Measurements from ENCODE around the gene FHL3.

Gene FHL3, protein sequence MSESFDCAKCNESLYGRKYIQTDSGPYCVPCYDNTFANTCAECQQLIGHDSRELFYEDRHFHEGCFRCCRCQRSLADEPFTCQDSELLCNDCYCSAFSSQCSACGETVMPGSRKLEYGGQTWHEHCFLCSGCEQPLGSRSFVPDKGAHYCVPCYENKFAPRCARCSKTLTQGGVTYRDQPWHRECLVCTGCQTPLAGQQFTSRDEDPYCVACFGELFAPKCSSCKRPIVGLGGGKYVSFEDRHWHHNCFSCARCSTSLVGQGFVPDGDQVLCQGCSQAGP

DNA sequence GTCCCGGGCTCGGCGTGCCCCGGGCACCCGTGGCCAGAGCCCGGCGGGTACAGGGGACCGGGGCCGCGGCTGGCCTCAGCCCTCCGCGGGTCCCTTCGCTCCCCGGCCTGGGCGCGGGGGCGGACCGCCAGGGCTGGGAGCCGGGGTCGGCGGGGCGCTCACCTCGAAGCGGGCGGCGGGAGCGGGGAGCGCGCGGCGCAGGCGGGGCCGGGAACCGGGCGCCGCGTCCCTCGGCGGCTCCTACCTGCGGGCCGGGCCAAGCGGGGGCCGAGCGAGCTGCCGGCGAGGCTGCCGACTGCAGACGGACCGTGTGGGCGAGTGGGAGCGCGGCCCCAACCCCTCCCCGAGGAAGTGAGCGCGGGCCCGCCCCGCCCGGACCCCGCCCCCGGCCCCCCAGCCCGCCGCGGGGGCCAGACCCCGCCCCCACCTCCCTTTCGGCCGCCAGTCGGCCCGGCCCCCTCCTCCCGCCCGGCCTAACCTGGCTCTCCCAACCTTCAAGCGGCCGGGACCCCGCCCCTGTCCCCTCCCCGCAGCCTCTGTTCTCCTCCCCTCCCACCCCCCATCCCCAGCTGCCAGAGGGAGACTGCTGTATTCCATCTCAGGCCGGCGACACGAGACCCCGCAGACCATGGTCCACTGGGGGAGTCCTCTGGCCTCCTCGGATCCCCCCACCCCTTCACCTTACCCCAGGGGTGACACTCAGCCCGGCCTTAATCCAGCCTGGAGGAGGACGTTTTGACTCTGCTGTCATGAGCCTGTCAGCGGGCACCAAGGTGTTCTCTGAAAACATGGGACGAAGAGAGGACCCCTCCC lies at the start of gene FHL3:
FHL3 (minus strand) TSS at position 320 of the 813 bp plus-strand sequence. CDS start 6,102 bp downstream, outside the sequence.
- peak; percentile 79 for DNase-seq

GRCh38 chr1:38053416-38054091 lies 48.2 kb upstream of the FHL3 start:
- DNase-seq = no peak

- DNase-seq = no peak
These were observed 47.6 kb upstream of the FHL3 start for GRCh38 chr1:38052750-38053415.

- no peak for DNase-seq
These were observed 45.8 kb upstream of the FHL3 start for GRCh38 chr1:38051079-38051543.

GRCh38 chr1:38050397-38051078 lies 45.2 kb upstream of the FHL3 start:
- DNase-seq = no peak

GRCh38 chr1:38047603-38048141 lies 42.4 kb upstream of the FHL3 start:
- no peak for DNase-seq

- DNase-seq = peak; percentile 86
These were observed 41.7 kb upstream of the FHL3 start for GRCh38 chr1:38046884-38047602.

DNA sequence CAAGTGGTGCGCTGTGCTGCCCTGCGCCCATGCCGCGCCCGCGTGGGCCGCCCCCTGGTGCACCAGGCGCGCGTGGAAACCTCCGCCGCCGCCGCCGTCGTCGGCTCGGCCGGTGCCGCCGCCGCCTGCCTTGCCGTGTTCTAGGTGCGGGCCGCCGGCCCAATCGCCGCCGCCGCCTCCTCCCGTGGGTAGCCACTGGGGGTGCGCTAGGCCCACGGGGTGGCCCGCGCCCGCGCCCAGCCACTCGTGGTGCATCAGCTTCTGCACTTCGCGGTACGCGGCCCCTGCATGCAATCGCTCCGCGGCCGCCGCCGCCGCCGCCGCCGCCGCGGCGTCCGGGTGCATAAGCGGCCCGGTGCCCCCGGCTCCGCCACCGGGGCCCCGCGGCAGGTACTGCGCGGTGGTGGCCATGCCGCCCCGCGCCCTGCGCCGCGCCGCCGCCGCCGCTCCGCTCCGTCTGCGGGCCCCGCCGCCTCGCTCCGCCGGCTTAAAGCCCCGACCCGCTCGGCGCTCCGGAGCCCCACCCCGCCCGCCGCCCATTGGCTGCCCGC lies 41.1 kb upstream of the FHL3 start, which contains the start of gene POU3F1:
POU3F1 (minus strand) TSS at position 461 of the 551 bp plus-strand sequence; CDS start at position 411, 50 bp downstream.
- DNase-seq = no peak

GRCh38 chr1:38045401-38046332 lies 40.4 kb upstream of the FHL3 start:
- no peak for DNase-seq

DNA sequence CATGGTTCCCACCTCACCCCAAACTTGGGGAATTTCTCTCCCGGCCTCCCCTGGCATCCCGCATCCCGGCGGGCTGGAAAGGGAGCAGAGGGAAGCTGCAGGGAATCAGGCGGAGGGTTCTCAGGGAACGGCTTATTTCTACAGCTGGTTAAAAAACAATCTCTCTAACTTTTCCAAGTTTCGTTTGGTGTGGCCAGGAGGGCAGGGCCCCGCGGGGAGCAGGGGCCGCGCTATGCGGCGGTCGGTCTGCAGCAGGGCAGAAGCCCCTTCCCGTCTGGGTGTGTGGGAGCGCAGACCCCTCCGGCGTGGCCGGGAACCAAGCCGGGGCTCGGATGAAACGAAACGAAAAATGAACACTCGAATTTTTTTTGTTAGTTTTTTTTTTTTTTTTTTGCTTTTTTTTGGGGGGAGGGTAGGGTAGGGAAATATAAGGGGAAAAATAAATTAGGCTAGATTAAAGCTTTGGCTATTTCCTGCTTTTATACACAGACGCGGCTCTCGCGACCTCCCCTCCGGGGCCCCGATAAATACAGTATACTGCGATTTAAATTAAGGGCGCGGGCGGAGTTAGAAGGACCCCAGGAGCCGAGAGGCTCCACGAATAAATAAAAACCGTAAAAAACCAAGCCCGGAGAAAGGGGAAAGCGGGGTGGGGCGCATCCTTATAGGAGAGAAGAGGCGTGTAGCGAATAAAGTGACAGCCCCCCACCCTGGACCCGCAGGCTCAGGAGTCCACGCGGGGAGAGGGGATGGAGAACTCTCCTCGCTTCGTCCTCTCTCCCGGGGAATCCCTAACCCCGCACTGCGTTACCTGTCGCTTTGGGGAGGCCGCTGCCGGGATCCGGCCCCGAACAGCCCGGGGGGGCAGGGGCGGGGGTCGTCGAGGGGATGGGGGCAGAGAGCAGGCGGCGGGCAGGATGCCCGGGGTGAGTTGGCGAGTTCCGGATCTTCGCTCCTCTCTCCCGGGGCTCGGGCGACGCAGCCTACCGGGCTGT lies 39.2 kb upstream of the FHL3 start:
- DNase-seq = no peak

DNA sequence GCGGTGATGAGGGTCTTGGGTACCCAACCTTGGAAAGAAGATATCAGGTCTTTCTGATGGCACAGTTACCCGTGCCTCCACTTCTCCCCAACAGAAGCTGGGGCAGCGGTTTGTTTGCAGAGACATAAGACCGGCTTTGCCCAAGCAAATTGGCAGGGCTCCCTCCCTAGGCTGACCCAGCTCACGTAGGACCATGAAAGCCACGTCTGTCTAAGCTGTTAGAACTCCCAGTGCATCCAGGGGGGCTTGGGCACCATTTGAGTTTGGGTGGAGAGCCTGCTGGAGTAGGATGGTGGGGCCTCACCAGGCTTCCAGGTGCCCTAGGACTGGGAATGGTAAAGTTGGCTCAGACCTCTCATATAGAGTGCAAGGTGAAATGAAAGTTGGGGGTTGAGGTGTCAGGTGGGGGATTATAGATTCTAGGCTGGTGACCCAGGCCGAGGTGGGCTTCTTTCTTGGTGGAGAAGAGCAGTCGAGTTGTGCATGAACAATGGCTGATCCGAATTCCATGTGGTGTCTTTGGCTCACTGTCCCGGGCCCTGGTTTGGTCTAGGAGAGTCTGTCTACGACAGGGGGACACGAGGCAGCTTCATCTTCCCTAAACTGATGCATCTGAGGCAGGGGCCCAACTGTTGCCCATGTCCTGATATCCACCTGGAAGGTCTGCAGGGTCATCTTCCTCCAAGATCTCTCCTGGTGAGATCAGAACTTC lies 37.9 kb upstream of the FHL3 start:
- DNase-seq = no peak

DNA sequence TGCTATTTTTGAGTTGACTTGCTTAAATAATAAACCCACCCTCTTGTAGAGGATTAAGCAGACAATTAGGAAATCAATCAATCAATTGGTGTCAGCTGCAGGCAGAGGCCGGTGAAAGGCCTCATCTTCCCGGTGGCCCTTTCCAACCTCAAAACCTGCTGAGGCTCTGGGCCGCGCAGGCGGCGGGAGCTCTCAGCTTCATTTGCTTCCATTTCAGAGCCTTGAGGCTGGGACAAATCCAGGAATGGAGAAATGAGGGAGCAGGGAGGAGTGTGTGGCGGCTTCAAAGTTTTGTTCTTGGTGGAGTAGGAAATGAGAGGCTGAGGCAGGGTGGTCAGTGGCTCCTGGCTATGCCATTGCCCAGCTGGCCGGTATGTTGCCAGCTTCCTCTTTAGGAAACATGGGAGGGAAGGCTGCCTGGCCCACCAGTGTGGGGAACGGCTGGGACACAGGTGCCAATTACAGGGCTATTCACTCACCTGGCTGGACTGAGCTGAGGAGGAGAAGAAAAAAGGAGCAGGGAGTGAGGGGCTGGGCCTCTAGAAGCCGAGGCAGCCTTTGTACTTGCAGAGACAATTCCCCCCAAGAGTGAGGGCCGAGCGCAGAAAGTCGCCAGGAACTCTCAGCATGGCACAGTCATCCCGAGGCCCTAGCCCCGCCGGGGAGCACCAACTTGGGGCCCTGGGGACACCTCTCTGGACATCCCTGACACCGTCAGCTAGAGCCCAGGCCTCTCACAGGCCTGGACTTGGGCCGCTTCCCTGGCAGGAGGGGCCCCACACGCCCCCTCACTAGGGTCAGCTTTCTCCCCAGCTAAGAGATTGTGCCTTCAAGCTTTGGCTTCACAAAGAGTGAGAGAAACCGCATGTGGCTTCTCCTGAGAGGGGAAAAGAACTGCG lies 36.9 kb upstream of the FHL3 start:
- no peak for DNase-seq

- DNase-seq = no peak
These were observed 34.2 kb upstream of the FHL3 start for GRCh38 chr1:38039331-38040088.

DNA sequence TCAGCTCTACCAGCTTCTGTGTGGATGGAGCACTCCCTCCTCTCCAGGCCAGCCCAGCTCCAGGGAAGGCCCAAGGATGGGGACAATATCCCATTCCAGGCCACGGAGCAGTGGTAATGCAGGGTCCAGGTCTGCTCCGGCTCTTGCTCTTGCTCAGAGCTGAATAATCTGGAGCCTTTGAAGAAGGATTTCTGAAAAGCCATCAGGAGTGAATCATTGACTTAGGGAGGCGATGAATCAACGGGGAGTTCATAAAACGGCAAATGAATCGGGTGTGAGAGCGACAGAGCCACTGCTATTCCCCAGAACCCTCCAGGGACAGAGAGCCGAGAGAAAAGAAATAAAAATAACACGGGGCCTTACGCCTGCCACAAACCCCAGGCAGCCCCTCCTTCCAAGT lies 33.5 kb upstream of the FHL3 start:
- DNase-seq = no peak

DNA sequence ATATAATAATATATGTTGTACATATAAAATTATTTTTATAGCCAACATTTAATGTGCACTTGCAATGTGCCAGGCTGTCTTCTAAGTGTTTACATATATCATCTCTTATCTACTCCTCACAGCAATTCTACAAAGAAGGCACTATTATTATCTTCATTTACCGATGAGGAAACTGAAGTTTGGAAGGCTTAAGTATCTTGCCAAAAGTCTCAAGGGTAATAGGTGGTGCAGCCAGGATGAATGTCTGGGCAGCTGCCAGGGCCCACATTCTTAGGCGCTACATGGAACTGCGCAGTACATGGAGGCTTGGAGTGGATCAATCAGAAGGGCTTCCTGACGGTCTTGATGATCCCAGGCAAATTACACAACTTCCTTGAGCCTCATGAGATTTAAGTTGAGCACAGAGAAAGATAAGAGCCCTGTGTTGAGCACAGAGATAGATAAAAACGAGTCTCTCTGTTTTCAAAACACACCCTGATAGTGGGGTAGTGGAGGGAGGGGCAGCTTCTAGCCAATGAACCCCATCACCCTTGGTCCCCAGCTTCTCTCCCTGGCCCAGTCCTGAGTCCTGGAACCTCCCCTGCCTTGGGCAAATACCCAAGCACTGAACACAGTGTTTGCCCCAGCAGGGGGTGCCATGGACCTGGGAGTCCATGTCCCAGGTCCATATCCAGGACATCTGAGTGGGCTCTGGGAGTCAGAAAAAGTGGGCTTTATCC lies 32.1 kb upstream of the FHL3 start:
- DNase-seq = peak; percentile 24
